SK-N-SH (cell line): ENCODE measurements around the gene CREBZF. TPM values are rescaled to one million over a fixed set of nuclear protein-coding genes. Genes with fewer than 3 reads are reported as not detected.

Source experiments
- CTCF ChIA-PET: fragments of 300-600, 350-600 bp; formaldehyde crosslinking; extraction: SDS; loops from one replicate; lab custom pipeline; 2021; lab: Yijun Ruan, JAX
- POLR2A ChIA-PET: fragments of 350-600 bp; sonication (Branson Sonifier 250); formaldehyde crosslinking; extraction: SDS; loops from one replicate; lab custom pipeline; 2020; ENCODE audit warnings: antibody characterized with exemption, inconsistent platforms; lab: Yijun Ruan, JAX
- DNase-seq: peaks from one replicate; pipeline ENCODE4 v3.0.0; 2012
- H2AFZ ChIP-seq: fragments of 200-600 bp; sonication (generic); 2 replicates; pipeline ENCODE4 v1.8.1; 2016; ENCODE audit warnings: antibody characterized with exemption, mild to moderate bottlenecking, low read depth
- H3F3A ChIP-seq: fragments of 200-600 bp; sonication (generic); replicated peaks from 2 replicates; pipeline ENCODE3; 2016; ENCODE audit warnings: antibody characterized with exemption, mild to moderate bottlenecking; ENCODE audit not compliant: insufficient read depth
- H3K27ac ChIP-seq, 2 experiments: fragments of 200-500 bp in 1 of 2; fragments of 200-600 bp in 1 of 2; sonication (Bioruptor generic) in 1 of 2; sonication (generic), shearing (Covaris generic) in 1 of 2; 2 replicates each; pipeline versions ENCODE4 v1.5.1 to v1.6.1; 2014 to 2016; ENCODE audit warnings: low read depth in 2 of 2, inconsistent platforms in 1 of 2, low read length in 1 of 2, mild to moderate bottlenecking in 1 of 2, mixed read lengths in 1 of 2
- H3K27me3 ChIP-seq: fragments of 200-600 bp; sonication (generic), shearing (Covaris generic); 2 replicates; pipeline ENCODE4 v1.6.1; 2016; ENCODE audit warnings: mixed run types; ENCODE audit not compliant: insufficient read depth
- H3K36me3 ChIP-seq, 2 experiments: fragments of 200-500 bp in 1 of 2; fragments of 200-600 bp in 1 of 2; sonication (Bioruptor generic) in 1 of 2; sonication (generic) in 1 of 2; replicated peaks in 1 of 2; 2 replicates each; pipeline versions ENCODE3 to v1.5.1; 2014 to 2016; ENCODE audit warnings: low read length in 1 of 2, mild to moderate bottlenecking in 1 of 2; ENCODE audit not compliant: insufficient read depth in 2 of 2, control insufficient read depth in 1 of 2
- H3K4me1 ChIP-seq, 2 experiments: fragments of 200-500 bp in 1 of 2; fragments of 200-600 bp in 1 of 2; sonication (Bioruptor generic) in 1 of 2; sonication (generic), shearing (Covaris generic) in 1 of 2; 2 replicates each; pipeline versions ENCODE4 v1.5.1 to v1.6.1; 2014 to 2016; ENCODE audit warnings: low read depth in 1 of 2, low read length in 1 of 2, mixed run types in 1 of 2; ENCODE audit not compliant: insufficient read depth in 2 of 2, control insufficient read depth in 1 of 2
- H3K4me2 ChIP-seq: fragments of 200-600 bp; sonication (generic), shearing (Covaris generic); 2 replicates; pipeline ENCODE4 v1.6.1; 2017; ENCODE audit warnings: mixed run types
- H3K4me3 ChIP-seq, 2 experiments: fragments of 200-500 bp in 1 of 2; fragments of 200-600 bp in 1 of 2; sonication (Bioruptor generic) in 1 of 2; sonication (generic), shearing (Covaris generic) in 1 of 2; 2 replicates each; pipeline versions ENCODE4 v1.5.1 to v1.8.1; 2014 to 2016; ENCODE audit warnings: low read depth in 2 of 2, inconsistent platforms in 1 of 2, low read length in 1 of 2, mild to moderate bottlenecking in 1 of 2, mixed read lengths in 1 of 2, moderate library complexity in 1 of 2
- H3K79me2 ChIP-seq: fragments of 200-600 bp; sonication (generic); 2 replicates; pipeline ENCODE4 v1.8.1; 2017; ENCODE audit warnings: mild to moderate bottlenecking; ENCODE audit not compliant: insufficient read depth
- H3K9ac ChIP-seq: fragments of 200-600 bp; sonication (generic); 2 replicates; pipeline ENCODE4 v1.6.1; 2017; ENCODE audit warnings: mixed run types
- H3K9me2 ChIP-seq: fragments of 200-600 bp; sonication (generic); 2 replicates; pipeline ENCODE4 v1.6.1; 2017; ENCODE audit warnings: mixed run types
- H3K9me3 ChIP-seq: fragments of 200-600 bp; sonication (generic); 2 replicates; pipeline ENCODE4 v1.6.1; 2017; ENCODE audit warnings: mixed run types, mild to moderate bottlenecking, moderate library complexity
- H4K20me1 ChIP-seq: fragments of 200-600 bp; sonication (generic); 2 replicates; pipeline ENCODE4 v1.6.1; 2017; ENCODE audit warnings: mild to moderate bottlenecking, mixed run types; ENCODE audit not compliant: insufficient read depth
- EP300 ChIP-seq, 2 experiments: IDR thresholded peaks; 2 replicates each; pipeline versions ENCODE4 v1.4.0 to v1.6.1; 2012; ENCODE audit warnings: borderline replicate concordance in 1 of 2, low read depth in 1 of 2, low read length in 1 of 2
- POLR2AphosphoS5 ChIP-seq: IDR thresholded peaks from 2 replicates; pipeline ENCODE4 v1.6.1; 2012; ENCODE audit warnings: low read depth, low read length
- RAD21 ChIP-seq: IDR thresholded peaks from 2 replicates; pipeline ENCODE4 v1.6.1; 2012; ENCODE audit warnings: mild to moderate bottlenecking, low read length
- RCOR1 ChIP-seq: fragments of 150-350 bp; IDR thresholded peaks from 2 replicates; pipeline ENCODE4 v1.6.1; 2017; ENCODE audit warnings: antibody characterized with exemption, low read length
- RFX5 ChIP-seq: IDR thresholded peaks from 2 replicates; pipeline ENCODE4 v1.6.1; 2012; ENCODE audit warnings: mild to moderate bottlenecking, improper control_type of control experiment, low read length
- SMC3 ChIP-seq: IDR thresholded peaks from 2 replicates; pipeline ENCODE4 v1.6.1; 2012; ENCODE audit warnings: low read depth, low read length, improper control_type of control experiment
- TEAD4 ChIP-seq: IDR thresholded peaks from 2 replicates; pipeline ENCODE4 v1.4.0; 2012; ENCODE audit warnings: mild to moderate bottlenecking, borderline replicate concordance; ENCODE audit not compliant: insufficient read depth
- WGBS: methylation state at CpG from one replicate; pipeline ENCODE4 v1.1.6; 2017; ENCODE audit warnings: low lambda C conversion rate; 5-methylcytosine and 5-hydroxymethylcytosine counted together
- polyA plus RNA-seq, 3 experiments: library from polyadenylated mRNA; depleted of rRNA; stranded (reverse); fragments of >200 nt; gene quantifications; 2 replicates each; pipeline ENCODE4 v1.2.3, GENCODE V29; 2012
- TF ChIP-seq, protein P1 (sequence below): fragments of 150-350 bp; IDR thresholded peaks from 2 replicates; pipeline ENCODE4 v1.6.1; 2016; ENCODE audit warnings: mild to moderate bottlenecking, low read depth, low read length
- TF ChIP-seq, protein P2 (sequence below): fragments of 150-350 bp; IDR thresholded peaks from 2 replicates; pipeline ENCODE4 v1.6.1; 2017; ENCODE audit warnings: antibody characterized with exemption, low read length, low read depth, borderline replicate concordance
- TF ChIP-seq, protein P3 (sequence below): IDR thresholded peaks from 2 replicates; pipeline ENCODE4 v1.4.0; 2012; ENCODE audit warnings: low read depth, borderline replicate concordance

The CREBZF gene
- polyA plus RNA-seq, 1 of the 3 experiments (the other 2 are of a cell fraction) = 50.5 TPM

DNA sequence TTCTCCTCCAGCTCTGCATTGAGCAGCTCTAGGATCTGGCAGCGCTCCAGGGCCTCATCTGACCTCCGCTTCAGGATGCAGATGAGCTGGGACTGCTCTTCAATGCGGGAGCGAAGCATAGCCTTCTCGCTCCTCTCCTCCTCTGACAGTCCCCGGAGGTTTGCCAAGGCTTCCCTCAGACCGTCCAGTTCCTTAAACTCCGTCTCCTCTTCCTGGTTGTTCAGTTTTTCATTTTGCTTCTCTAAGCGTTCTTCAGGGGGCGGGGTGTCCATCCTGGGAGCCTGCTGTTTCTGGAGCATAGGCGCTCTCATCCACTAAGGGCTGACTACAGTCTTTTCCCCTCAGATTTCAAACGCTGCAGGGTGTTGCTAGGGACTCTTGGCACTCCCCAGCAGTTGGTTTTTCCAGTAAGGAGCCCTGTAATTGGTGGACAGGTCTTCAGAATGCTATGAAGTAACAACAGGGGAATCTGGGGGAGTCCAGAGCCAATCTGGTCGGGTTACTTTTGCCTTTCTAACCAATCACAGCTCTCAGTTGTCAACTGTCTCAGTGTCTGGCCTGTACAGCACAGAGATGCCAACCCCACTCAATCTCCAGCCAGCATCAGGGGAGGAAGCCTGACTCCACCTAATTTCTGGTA lies 21.0 kb upstream of the CREBZF start, which contains the start of gene CCDC89 (continued):
- TF ChIP-seq, protein P1, sequence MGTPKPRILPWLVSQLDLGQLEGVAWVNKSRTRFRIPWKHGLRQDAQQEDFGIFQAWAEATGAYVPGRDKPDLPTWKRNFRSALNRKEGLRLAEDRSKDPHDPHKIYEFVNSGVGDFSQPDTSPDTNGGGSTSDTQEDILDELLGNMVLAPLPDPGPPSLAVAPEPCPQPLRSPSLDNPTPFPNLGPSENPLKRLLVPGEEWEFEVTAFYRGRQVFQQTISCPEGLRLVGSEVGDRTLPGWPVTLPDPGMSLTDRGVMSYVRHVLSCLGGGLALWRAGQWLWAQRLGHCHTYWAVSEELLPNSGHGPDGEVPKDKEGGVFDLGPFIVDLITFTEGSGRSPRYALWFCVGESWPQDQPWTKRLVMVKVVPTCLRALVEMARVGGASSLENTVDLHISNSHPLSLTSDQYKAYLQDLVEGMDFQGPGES = no peak
- TF ChIP-seq RCOR1 (no peak), TEAD4 (no peak), EP300 (IDR thresholded peaks at IDR 0.05; ENCODE audit: borderline replicate concordance in 1 of 2, low read depth in 1 of 2, low read length in 1 of 2) (0 out of 4 replicates have a peak, but pooled peaks of 1 of the 2 experiments have one; percentile 5), POLR2AphosphoS5 (no peak; the same call in 1 of the 2 replicates)
- TF ChIP-seq, protein P2, sequence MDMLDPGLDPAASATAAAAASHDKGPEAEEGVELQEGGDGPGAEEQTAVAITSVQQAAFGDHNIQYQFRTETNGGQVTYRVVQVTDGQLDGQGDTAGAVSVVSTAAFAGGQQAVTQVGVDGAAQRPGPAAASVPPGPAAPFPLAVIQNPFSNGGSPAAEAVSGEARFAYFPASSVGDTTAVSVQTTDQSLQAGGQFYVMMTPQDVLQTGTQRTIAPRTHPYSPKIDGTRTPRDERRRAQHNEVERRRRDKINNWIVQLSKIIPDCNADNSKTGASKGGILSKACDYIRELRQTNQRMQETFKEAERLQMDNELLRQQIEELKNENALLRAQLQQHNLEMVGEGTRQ = no peak
- TF ChIP-seq, all 33 proteins: peak for 5

DNA sequence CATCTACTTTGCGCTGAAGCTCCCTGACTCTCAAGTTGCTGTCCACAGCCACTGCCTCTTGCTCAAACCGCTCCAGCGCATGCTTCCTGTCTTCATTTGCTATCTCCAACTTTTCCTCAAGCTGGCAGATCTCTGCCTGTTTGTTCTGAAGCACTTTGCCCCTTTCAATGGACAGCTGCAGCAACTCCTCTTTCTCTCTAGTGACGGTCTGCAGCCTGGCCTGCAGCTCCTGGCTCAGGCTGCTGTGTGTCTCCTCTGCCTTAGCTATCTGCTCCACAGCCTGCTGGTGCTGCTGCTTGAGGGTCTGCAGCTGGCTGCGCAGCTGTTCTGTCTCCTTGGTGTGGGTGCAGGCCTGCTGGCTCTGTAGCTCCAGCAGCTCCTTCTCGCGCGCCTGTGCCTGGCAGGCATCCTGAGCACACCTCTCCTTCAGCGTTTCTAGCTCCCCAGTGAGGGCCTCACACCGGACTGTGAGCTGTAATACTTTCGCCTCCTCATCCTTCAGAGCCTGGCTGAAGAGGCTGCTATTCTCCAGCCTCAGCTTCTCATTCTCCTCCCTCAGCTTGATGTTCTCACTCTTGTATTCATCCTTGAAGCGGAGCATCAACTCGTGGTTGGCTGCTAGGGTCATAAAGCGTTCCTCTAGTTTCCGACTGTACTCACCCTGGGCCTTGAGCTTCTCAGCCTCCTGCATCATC lies 20.3 kb upstream of the CREBZF start:
- Histone ChIP-seq H3K4me1 (peaks cover 0 to 14% of the 10 kb centered on the region in 2 experiments; a peak in 3 of 4 replicates), H2AFZ (peak overlapping the region; percentile 39; the same call in 1 of the 2 replicates), H3K9me2 (no peaks in the 10 kb centered on the region), H3K9ac (peak overlapping the region; percentile 52), H3K36me3 (no peaks in the 10 kb centered on the region), H3K9me3 (no peaks in the 10 kb centered on the region), H3K27ac (peak overlapping the region; percentile 81 to 85), H3K27me3 (no peaks in the 10 kb centered on the region), H3K4me3 (peak overlapping the region; percentile 56 to 59), H3F3A (peaks cover 18% of the 10 kb centered on the region), H3K79me2 (no peaks in the 10 kb centered on the region; the same call in 1 of the 2 replicates), H3K4me2 (peak overlapping the region; percentile 75), H4K20me1 (no peaks in the 10 kb centered on the region)
- TF ChIP-seq RFX5 (no peak), SMC3 (no peak), TEAD4 (no peak), RAD21 (no peak)
- TF ChIP-seq, protein P3, sequence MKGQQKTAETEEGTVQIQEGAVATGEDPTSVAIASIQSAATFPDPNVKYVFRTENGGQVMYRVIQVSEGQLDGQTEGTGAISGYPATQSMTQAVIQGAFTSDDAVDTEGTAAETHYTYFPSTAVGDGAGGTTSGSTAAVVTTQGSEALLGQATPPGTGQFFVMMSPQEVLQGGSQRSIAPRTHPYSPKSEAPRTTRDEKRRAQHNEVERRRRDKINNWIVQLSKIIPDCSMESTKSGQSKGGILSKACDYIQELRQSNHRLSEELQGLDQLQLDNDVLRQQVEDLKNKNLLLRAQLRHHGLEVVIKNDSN = no peak
- ChIA-PET POLR2A (interaction anchor here (1.8 to 2.0 kb wide), 2 partner anchors 21 to 38 kb away, joined by 9 to 16 read pairs; partner anchors contain the start of genes CREBZF and TMEM126A), CTCF (interaction anchor here (1.0 to 2.2 kb wide), 3 partner anchors 10 to 169 kb away, joined by 3 to 8 read pairs (median 8); partner anchors contain the start of genes CCDC83 and CREBZF)
- DNase-seq = peak; percentile 28
- 79% methylated on average over 15 of the region's 15 CpGs for WGBS
